Measurements from ENCODE around the gene PREB.

PREB gene

DNA sequence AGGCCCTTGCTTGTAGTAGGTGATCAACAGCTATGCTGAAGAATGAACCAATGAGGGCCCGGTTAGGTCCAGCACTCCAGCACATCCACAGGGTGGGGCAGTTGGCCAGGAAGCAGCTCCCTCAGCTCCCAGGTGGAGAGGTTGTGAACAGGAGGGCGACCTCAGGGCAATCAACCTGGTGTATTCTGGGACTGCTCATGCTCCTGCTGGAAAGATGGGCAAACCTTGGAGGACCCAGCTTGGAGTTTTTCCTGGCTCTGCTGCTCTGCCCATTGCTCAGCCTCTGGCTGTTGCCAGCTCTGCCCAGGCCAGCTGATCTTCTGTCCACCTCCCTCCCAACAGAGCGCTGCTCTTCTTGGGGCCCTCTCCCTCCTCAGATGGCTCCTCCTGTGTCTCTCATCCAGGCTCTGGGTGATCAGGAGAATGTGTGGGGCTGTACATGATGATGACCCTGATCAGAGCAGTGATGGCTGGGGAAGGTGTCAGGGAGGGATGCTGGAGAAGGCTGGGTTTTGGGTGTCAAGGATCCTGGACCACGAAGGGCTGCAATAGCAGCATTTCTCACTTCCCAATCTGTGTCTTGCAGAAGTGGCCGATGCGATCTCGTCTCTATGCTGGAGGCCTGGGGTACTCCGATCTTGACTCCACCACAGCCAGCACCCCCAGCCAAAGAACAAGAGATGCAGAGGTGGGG, 17.8 kb upstream of the PREB start:
- H3K4me1 ChIP-seq (ENCODE audit: control insufficient read depth, low read length): no peaks in the 10 kb centered on the region
- no peaks in the 10 kb centered on the region for H4K20me1 ChIP-seq (ENCODE audit: control insufficient read depth, insufficient read depth, low read depth, low read length)
- no peaks in the 10 kb centered on the region for H3K9me2 ChIP-seq (replicated peaks; ENCODE audit: control insufficient read depth, low read length)
- TF ChIP-seq EZH2phosphoT487 (IDR thresholded peaks at IDR 0.05; ENCODE audit: borderline replicate concordance, low read length) (no peak), CTCF (IDR thresholded peaks at IDR 0.05; ENCODE audit: low read depth, low read length, poor library complexity, severe bottlenecking) (no peak)
- H3K27ac ChIP-seq (ENCODE audit: low read depth, low read length): no peak overlapping the region
- H3K9me3 ChIP-seq (ENCODE audit: control insufficient read depth, insufficient read depth, low read length): no peaks in the 10 kb centered on the region
- no peaks in the 10 kb centered on the region for H3K79me2 ChIP-seq (ENCODE audit: control insufficient read depth, low read length)
- H3K4me3 ChIP-seq (ENCODE audit: low read length): no peak overlapping the region
- no peaks in the 10 kb centered on the region for H3F3A ChIP-seq (ENCODE audit: control insufficient read depth, insufficient read depth)
- H3K36me3 ChIP-seq (ENCODE audit: control insufficient read depth, low read length): no peaks in the 10 kb centered on the region
- H3K27me3 ChIP-seq (ENCODE audit: control insufficient read depth, low read length): no peaks in the 10 kb centered on the region
- no peak overlapping the region for H3K4me2 ChIP-seq (ENCODE audit: low read length)

DNA sequence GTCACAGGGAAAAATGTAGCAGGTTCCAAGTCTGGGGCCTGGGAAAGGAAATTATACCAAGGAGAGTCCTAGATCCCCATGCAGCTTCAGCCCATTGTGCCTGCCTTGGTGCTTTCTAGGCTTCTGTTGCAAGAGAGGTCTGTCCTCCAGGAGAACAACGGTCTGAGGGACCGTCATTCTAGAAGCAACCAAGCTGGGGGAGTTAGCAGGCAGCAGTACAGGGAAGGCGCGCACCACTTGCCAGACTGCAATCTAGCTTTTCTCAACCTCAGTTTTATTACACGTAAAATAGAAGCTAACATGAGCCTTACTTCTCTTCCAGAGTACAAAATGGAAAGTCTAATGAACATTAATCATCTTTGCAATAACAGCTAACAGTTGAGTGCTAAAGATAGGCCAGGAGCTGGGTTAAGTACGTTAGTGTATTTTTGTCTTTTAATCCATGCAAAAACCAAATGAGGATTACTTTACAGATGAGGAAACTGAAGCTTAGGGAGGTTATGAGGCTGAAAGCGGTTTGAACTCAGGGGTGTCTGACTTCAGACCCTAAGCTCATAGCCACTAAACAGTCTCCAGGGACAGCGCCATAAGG, 16.3 kb upstream of the PREB start:
- H3K9me3 ChIP-seq (ENCODE audit: control insufficient read depth, insufficient read depth, low read length): no peaks in the 10 kb centered on the region
- no peaks in the 10 kb centered on the region for H3F3A ChIP-seq (ENCODE audit: control insufficient read depth, insufficient read depth)
- H3K4me1 ChIP-seq (ENCODE audit: control insufficient read depth, low read length): no peaks in the 10 kb centered on the region
- H3K9me2 ChIP-seq (replicated peaks; ENCODE audit: control insufficient read depth, low read length): no peaks in the 10 kb centered on the region
- H3K27ac ChIP-seq (ENCODE audit: low read depth, low read length): no peak overlapping the region
- no peaks in the 10 kb centered on the region for H4K20me1 ChIP-seq (ENCODE audit: control insufficient read depth, insufficient read depth, low read depth, low read length)
- H3K79me2 ChIP-seq (ENCODE audit: control insufficient read depth, low read length): no peaks in the 10 kb centered on the region
- TF ChIP-seq EZH2phosphoT487 (IDR thresholded peaks at IDR 0.05; ENCODE audit: borderline replicate concordance, low read length) (no peak), CTCF (IDR thresholded peaks at IDR 0.05; ENCODE audit: low read depth, low read length, poor library complexity, severe bottlenecking) (no peak)
- H3K27me3 ChIP-seq (ENCODE audit: control insufficient read depth, low read length): peaks cover under 1% of the 10 kb centered on the region; the same call in 1 of the 2 replicates
- no peak overlapping the region for H3K4me3 ChIP-seq (ENCODE audit: low read length)
- no peak overlapping the region for H3K4me2 ChIP-seq (ENCODE audit: low read length)
- H3K36me3 ChIP-seq (ENCODE audit: control insufficient read depth, low read length): no peaks in the 10 kb centered on the region

GRCh38 chr2:27149570-27150405, 15.4 kb upstream of the PREB start:
- Histone ChIP-seq H4K20me1 (ENCODE audit: control insufficient read depth, insufficient read depth, low read depth, low read length) (no peaks in the 10 kb centered on the region), H3K4me2 (ENCODE audit: low read length) (no peak overlapping the region), H3K27me3 (ENCODE audit: control insufficient read depth, low read length) (peaks cover 4% of the 10 kb centered on the region; the same call in 1 of the 2 replicates), H3K36me3 (ENCODE audit: control insufficient read depth, low read length) (no peaks in the 10 kb centered on the region), H3K9me3 (ENCODE audit: control insufficient read depth, insufficient read depth, low read length) (no peaks in the 10 kb centered on the region), H3K79me2 (ENCODE audit: control insufficient read depth, low read length) (no peaks in the 10 kb centered on the region), H3F3A (ENCODE audit: control insufficient read depth, insufficient read depth) (no peaks in the 10 kb centered on the region), H3K27ac (ENCODE audit: low read depth, low read length) (no peak overlapping the region), H3K4me3 (ENCODE audit: low read length) (no peak overlapping the region), H3K4me1 (ENCODE audit: control insufficient read depth, low read length) (no peaks in the 10 kb centered on the region), H3K9me2 (replicated peaks; ENCODE audit: control insufficient read depth, low read length) (no peaks in the 10 kb centered on the region)
- TF ChIP-seq CTCF (IDR thresholded peaks at IDR 0.05; ENCODE audit: low read depth, low read length, poor library complexity, severe bottlenecking) (no peak), EZH2phosphoT487 (IDR thresholded peaks at IDR 0.05; ENCODE audit: borderline replicate concordance, low read length) (no peak)
